AG04450 (cell line): ENCODE measurements around the gene DIS3L. TPM values are rescaled to one million over a fixed set of nuclear protein-coding genes. Genes with fewer than 3 reads are reported as not detected.
A peak's percentile ranks its signal among the peaks of the same experiment; 100 is the strongest.
"Not testable (repeated sequence)": the region's sequence is repeated elsewhere in the genome, so short reads cannot be mapped to it uniquely, and the experiment has no call there.

Source experiments
- CTCF ChIA-PET: fragments of 300-600, 350-600 bp; formaldehyde crosslinking; extraction: SDS; loops from one replicate; lab custom pipeline; 2022; ENCODE audit warnings: antibody characterized with exemption, inconsistent platforms; lab: Charles Lee
- POLR2A ChIA-PET: fragments of 350-600 bp; formaldehyde crosslinking; extraction: SDS; loops from one replicate; lab custom pipeline; 2021; ENCODE audit warnings: antibody characterized with exemption, inconsistent platforms; lab: Yijun Ruan, JAX
- DNase-seq: peaks from one replicate; pipeline ENCODE4 v3.0.0-alpha.2; 2011; ENCODE audit warnings: low read depth, low spot score
- H3K27ac ChIP-seq: one replicate; pipeline ENCODE4 v1.5.1; 2012; ENCODE audit warnings: low read depth, low read length, control low read depth
- H3K27me3 ChIP-seq: one replicate; pipeline ENCODE4 v1.6.0; 2012; ENCODE audit warnings: low read length; ENCODE audit not compliant: control insufficient read depth, insufficient read depth
- H3K4me3 ChIP-seq: 2 replicates; pipeline ENCODE4 v1.5.1; 2011; ENCODE audit warnings: mild to moderate bottlenecking, low read depth, low read length, control low read depth
- H3K9me3 ChIP-seq: 2 replicates; pipeline ENCODE4 v1.5.1; 2012; ENCODE audit warnings: low read length; ENCODE audit not compliant: control insufficient read depth, insufficient read depth
- polyA plus RNA-seq: library from polyadenylated mRNA; depleted of rRNA; stranded (reverse); fragments of >200 nt; gene quantifications from 2 replicates; pipeline ENCODE4 v1.2.3, GENCODE V29; 2011
- TF ChIP-seq, protein P1 (sequence below): IDR thresholded peaks from 2 replicates; pipeline ENCODE4 v1.5.1; 2011; ENCODE audit warnings: low read depth, low read length, control low read depth, inconsistent platforms

The DIS3L gene
- polyA plus RNA-seq, 1 experiment = 12.1 TPM

DNA sequence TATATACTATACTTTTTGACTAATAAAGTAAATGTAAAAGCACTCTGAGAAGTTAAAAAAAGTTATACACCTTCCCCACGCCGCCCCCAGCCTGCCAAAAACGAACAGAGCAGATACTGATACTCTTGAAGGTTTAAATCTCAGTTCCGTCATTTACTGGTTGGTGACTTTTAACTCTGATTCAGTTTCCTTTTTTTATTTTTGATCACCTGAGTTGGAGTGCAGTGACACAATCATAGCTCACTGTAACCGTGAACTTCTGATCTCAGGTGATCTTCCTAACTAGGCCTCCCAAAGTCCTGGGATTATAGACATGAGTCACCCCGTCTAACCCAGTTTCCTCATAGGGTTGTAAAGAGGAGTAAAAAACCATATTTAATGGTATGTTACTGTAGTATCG lies 66.4 kb downstream of the DIS3L start:
- DNase-seq = no peak
- TF ChIP-seq, protein P1, sequence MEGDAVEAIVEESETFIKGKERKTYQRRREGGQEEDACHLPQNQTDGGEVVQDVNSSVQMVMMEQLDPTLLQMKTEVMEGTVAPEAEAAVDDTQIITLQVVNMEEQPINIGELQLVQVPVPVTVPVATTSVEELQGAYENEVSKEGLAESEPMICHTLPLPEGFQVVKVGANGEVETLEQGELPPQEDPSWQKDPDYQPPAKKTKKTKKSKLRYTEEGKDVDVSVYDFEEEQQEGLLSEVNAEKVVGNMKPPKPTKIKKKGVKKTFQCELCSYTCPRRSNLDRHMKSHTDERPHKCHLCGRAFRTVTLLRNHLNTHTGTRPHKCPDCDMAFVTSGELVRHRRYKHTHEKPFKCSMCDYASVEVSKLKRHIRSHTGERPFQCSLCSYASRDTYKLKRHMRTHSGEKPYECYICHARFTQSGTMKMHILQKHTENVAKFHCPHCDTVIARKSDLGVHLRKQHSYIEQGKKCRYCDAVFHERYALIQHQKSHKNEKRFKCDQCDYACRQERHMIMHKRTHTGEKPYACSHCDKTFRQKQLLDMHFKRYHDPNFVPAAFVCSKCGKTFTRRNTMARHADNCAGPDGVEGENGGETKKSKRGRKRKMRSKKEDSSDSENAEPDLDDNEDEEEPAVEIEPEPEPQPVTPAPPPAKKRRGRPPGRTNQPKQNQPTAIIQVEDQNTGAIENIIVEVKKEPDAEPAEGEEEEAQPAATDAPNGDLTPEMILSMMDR = no peak
- Histone ChIP-seq H3K9me3 (no peaks in the 10 kb centered on the region), H3K27me3 (no peaks in the 10 kb centered on the region), H3K4me3 (no peak overlapping the region), H3K27ac (no peak overlapping the region)
- CTCF ChIA-PET = no interaction called here
- POLR2A ChIA-PET = no interaction called here

DNA sequence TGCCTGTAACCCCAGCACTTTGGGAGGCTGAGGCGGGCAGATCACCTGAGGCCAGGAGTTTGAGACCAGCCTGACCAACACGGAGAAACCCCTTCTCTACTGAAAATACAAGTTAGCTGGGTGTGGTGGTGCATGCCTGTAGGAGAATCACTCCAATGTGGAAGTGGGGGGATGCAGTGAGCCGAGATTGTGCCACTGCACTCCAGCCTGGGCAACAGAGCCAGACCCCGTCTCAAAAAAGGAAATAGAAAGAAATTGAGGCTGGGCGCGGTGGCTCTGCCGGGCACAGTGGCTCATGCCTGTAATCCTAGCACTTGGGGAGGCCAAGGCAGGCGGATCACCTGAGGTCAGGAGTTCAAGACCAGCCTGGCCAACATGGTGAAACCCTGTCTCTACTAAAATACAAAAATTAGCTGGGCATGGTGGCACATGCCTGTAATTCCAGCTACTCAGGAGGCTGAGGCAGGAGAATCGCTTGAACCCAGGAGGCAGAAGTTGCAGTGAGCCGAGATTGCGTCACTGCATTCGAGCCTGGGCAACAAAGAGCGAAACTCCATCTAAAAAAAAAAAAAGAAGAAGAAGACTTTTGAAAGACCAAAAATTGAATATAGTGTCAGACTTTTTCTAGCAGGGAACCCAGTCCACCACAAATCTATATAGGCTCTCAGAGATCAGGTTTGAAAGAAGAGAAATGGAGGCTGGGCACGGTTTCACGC lies 68.5 kb downstream of the DIS3L start:
- H3K27me3 ChIP-seq, H3K27ac ChIP-seq, POLR2A ChIA-PET, H3K4me3 ChIP-seq, H3K9me3 ChIP-seq, DNase-seq, CTCF ChIA-PET: not testable (repeated sequence)

DNA sequence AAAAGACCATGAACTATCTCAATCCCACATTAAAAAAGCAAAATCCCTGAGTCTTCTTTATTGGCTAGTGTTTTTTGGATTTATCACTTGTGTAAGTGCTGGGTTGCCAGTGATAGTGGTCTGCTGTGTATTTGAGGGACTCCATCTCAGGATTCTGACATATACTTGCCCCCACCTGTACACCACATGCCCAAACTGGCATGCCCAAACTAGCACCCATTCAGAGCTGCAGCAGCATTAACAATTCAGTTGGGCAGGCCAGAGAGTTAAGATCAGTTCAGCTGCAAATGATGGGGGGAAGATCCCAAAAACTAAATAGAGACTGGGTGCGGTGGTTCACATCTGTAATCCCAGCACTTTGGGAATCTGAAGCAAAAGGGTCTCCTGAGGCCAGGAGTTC lies 69.4 kb downstream of the DIS3L start:
- TF ChIP-seq, protein P1 = no peak
- Histone ChIP-seq H3K27me3 (no peaks in the 10 kb centered on the region), H3K9me3 (no peaks in the 10 kb centered on the region), H3K27ac (no peak overlapping the region), H3K4me3 (no peak overlapping the region)
- DNase-seq = no peak
- ChIA-PET CTCF (no interaction called here), POLR2A (no interaction called here)

DNA sequence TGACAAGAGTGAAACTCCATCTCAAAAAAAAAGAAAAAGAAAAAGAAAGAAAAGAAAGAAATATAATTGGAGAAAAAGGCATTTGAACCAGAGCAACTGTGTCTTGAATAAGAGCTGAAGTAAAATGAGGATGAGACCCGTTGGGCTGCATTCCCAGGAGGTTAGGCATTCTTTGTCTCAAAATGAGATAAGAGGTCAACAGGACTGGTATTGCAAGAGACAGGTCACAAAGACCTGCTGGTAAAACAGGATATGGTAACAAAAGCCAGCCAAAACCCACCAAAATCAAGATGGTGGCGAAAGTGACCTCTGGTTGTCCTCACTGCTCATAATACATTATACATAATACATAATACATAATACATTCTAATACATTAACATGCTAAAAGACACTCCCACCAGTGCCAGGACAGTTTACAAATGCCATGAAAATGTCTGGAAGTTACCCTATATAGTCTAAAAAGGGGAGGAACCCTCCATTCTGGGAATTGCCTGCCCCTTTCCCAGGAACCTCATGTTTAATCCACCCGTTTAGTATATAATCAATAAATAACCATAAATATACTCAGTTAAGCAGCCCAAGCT lies 71.7 kb downstream of the DIS3L start:
- ChIA-PET CTCF (no interaction called here), POLR2A (no interaction called here)
- TF ChIP-seq, protein P1 = no peak
- no peaks in the 10 kb centered on the region for H3K9me3 ChIP-seq
- DNase-seq = no peak
- no peak overlapping the region for H3K27ac ChIP-seq
- no peaks in the 10 kb centered on the region for H3K27me3 ChIP-seq
- no peak overlapping the region for H3K4me3 ChIP-seq

DNA sequence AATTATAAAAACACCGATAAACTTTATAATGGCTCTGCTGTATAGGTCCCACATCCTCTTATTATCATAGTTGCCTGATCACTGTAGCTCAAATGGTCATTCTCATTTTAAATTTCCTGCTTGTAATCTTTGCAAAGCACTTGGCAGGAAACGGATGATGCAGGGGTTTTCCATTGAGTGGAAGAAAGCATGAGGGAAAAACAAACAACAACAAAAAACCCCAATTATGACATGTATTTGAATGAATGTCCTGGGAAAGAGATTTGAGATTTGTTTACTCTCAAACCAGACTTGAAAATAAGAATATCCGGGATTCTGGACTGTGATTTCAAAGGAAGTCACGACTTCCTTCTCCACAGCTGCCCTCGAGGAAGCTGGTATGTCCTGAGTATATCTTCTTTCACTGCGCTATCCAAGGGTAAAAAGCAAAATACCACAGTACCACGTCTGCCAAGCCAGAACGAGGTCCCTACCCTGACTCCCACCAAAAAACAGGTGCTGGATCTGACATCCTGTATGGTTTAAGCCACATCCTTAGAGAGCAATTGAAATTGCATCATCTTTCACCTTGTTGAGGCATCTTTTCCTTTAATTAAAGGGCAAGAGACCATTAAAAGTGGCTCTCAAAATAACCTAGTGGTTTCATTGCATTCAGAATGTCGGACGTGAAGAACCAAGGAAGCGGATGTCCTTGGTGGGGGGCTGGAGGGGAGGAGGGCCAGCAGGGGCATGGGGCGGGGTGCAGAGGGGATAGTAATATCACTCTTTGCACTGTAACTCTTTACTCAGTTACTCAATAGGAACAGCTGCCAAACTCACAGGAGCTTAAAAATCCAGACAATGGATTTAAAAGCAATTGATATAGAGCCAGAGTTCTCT lies 76.6 kb downstream of the DIS3L start:
- TF ChIP-seq, protein P1 = no peak
- H3K4me3 ChIP-seq = peak overlapping the region; percentile 13; the same call in 1 of the 2 replicates
- CTCF ChIA-PET = interaction anchor here (0.8 kb wide), 1 partner anchor 16 kb away, joined by 3 read pairs; no protein-coding TSS in a partner anchor
- H3K9me3 ChIP-seq = peaks cover 5% of the 10 kb centered on the region; the same call in 1 of the 2 replicates
- H3K27me3 ChIP-seq = no peaks in the 10 kb centered on the region
- H3K27ac ChIP-seq = no peak overlapping the region
- no peak for DNase-seq
- POLR2A ChIA-PET = interaction anchor here (0.7 kb wide), 1 partner anchor 14 kb away, joined by 4 read pairs; the partner anchor contains the start of gene TIPIN
